SU-DHL-6 (cell line): Measurements from ENCODE around the gene NOS3.

Experiments used
- H2AFZ ChIP-seq: fragments of 200-600 bp; sonication (generic); 2 replicates; pipeline ENCODE4 v1.6.1; 2014; ENCODE audit warnings: low read depth, mild to moderate bottlenecking, moderate library complexity, mixed read lengths, antibody characterized with exemption, low read length; ENCODE audit not compliant: severe bottlenecking
- H3F3A ChIP-seq: fragments of 200-600 bp; shearing (Covaris generic); 2 replicates; pipeline ENCODE4 v1.6.0; 2016; ENCODE audit warnings: antibody characterized with exemption, mild to moderate bottlenecking; ENCODE audit not compliant: insufficient read depth
- H3K27ac ChIP-seq: fragments of 200-600 bp; sonication (generic); 2 replicates; pipeline ENCODE4 v1.5.1; 2016; ENCODE audit warnings: low read depth, mild to moderate bottlenecking, low read length, moderate library complexity, mixed read lengths
- H3K27me3 ChIP-seq: fragments of 200-600 bp; sonication (generic), shearing (Covaris generic); 2 replicates; pipeline ENCODE4 v1.6.0; 2014; ENCODE audit warnings: mild to moderate bottlenecking, low read length
- H3K36me3 ChIP-seq: fragments of 200-600 bp; sonication (generic); 2 replicates; pipeline ENCODE4 v1.6.1; 2014; ENCODE audit warnings: mild to moderate bottlenecking, low read length, mixed read lengths
- H3K4me2 ChIP-seq: fragments of 300-600, 200-600 bp; shearing (Covaris generic), sonication (generic); 2 replicates; pipeline ENCODE4 v1.6.0; 2014; ENCODE audit warnings: low read length, low read depth, mild to moderate bottlenecking; ENCODE audit not compliant: poor library complexity, severe bottlenecking
- H3K4me3 ChIP-seq: fragments of 200-600 bp; sonication (generic); 2 replicates; pipeline ENCODE4 v1.5.1; 2014; ENCODE audit warnings: antibody characterized with exemption, low read length, mild to moderate bottlenecking, mixed read lengths; ENCODE audit not compliant: insufficient read depth, poor library complexity, severe bottlenecking
- H3K79me2 ChIP-seq: fragments of 200-600 bp; sonication (generic); 2 replicates; pipeline ENCODE4 v1.6.1; 2014; ENCODE audit warnings: mild to moderate bottlenecking, low read length, moderate library complexity; ENCODE audit not compliant: insufficient read depth
- H3K9ac ChIP-seq: fragments of 200-600 bp; sonication (generic); 2 replicates; pipeline ENCODE4 v1.7.0; 2014; ENCODE audit warnings: mild to moderate bottlenecking, low read length
- H3K9me2 ChIP-seq: fragments of 200-600 bp; sonication (generic); replicated peaks from 2 replicates; pipeline ENCODE4 v1.6.1; 2014; ENCODE audit warnings: low read length; ENCODE audit not compliant: insufficient read depth
- H3K9me3 ChIP-seq: fragments of 200-600 bp; sonication (generic); 2 replicates; pipeline ENCODE4 v1.6.1; 2014; ENCODE audit warnings: low read length, mixed read lengths; ENCODE audit not compliant: insufficient read depth
- H4K20me1 ChIP-seq: fragments of 200-600 bp; sonication (generic); 2 replicates; pipeline ENCODE4 v1.6.1; 2014; ENCODE audit warnings: low read depth, mild to moderate bottlenecking, antibody characterized with exemption, low read length, moderate library complexity, mixed read lengths
- CTCF ChIP-seq: fragments of 200-600 bp; sonication (generic); IDR thresholded peaks from one replicate; pipeline ENCODE4 v1.5.1; 2017; ENCODE audit warnings: antibody characterized with exemption, mild to moderate bottlenecking, low read length, moderate library complexity; ENCODE audit not compliant: insufficient read depth, poor library complexity, severe bottlenecking
- EZH2phosphoT487 ChIP-seq: fragments of 200-600 bp; sonication (generic), shearing (Covaris generic); conservative IDR thresholded peaks from 2 replicates; pipeline ENCODE4 v1.6.1; 2018; ENCODE audit warnings: mild to moderate bottlenecking, antibody characterized with exemption, low read length, moderate library complexity, mixed read lengths

The NOS3 gene

GRCh38 chr7:150999001-150999400 is 8.2 kb downstream of the NOS3 start:
- Histone ChIP-seq H3K27ac (no peak overlapping the region), H2AFZ (no peak overlapping the region), H4K20me1 (no peaks in the 10 kb centered on the region), H3K4me2 (no peak overlapping the region), H3K4me3 (no peak overlapping the region), H3K9me3 (no peaks in the 10 kb centered on the region), H3K9me2 (no peaks in the 10 kb centered on the region), H3K79me2 (no peaks in the 10 kb centered on the region), H3K36me3 (no peaks in the 10 kb centered on the region), H3K9ac (no peak overlapping the region), H3F3A (no peaks in the 10 kb centered on the region), H3K27me3 (no peaks in the 10 kb centered on the region)
- TF ChIP-seq CTCF (no peak), EZH2phosphoT487 (no peak)

GRCh38 chr7:150999497-151000230 is 8.8 kb downstream of the NOS3 start:
- H4K20me1 ChIP-seq: no peaks in the 10 kb centered on the region
- no peak overlapping the region for H3K4me2 ChIP-seq
- H3K27me3 ChIP-seq: no peaks in the 10 kb centered on the region
- H3K9me3 ChIP-seq: no peaks in the 10 kb centered on the region
- H3F3A ChIP-seq: no peaks in the 10 kb centered on the region
- no peak overlapping the region for H3K27ac ChIP-seq
- no peak overlapping the region for H3K9ac ChIP-seq
- no peaks in the 10 kb centered on the region for H3K36me3 ChIP-seq
- no peak overlapping the region for H2AFZ ChIP-seq
- H3K79me2 ChIP-seq: no peaks in the 10 kb centered on the region
- H3K4me3 ChIP-seq: no peak overlapping the region
- TF ChIP-seq EZH2phosphoT487: no peak
- no peak for TF ChIP-seq CTCF
- H3K9me2 ChIP-seq: no peaks in the 10 kb centered on the region

GRCh38 chr7:151000897-151001495 is 10.2 kb downstream of the NOS3 start:
- Histone ChIP-seq H3K9me2 (no peaks in the 10 kb centered on the region), H3F3A (no peaks in the 10 kb centered on the region), H2AFZ (no peak overlapping the region), H4K20me1 (no peaks in the 10 kb centered on the region), H3K27ac (no peak overlapping the region), H3K27me3 (no peaks in the 10 kb centered on the region), H3K79me2 (no peaks in the 10 kb centered on the region), H3K36me3 (no peaks in the 10 kb centered on the region), H3K9ac (no peak overlapping the region), H3K9me3 (no peaks in the 10 kb centered on the region), H3K4me2 (no peak overlapping the region), H3K4me3 (no peak overlapping the region)
- TF ChIP-seq EZH2phosphoT487 (no peak), CTCF (no peak)
